Measurements from ENCODE around the gene MKRN2OS. TPM values are rescaled to one million over a fixed set of nuclear protein-coding genes. Genes with fewer than 3 reads are reported as not detected.

Gene MKRN2OS
- polyA plus RNA-seq, 1 donor (not counting 4 experiments of a cell fraction or from before 2014, with no cell fraction given): 4.0 TPM

DNA sequence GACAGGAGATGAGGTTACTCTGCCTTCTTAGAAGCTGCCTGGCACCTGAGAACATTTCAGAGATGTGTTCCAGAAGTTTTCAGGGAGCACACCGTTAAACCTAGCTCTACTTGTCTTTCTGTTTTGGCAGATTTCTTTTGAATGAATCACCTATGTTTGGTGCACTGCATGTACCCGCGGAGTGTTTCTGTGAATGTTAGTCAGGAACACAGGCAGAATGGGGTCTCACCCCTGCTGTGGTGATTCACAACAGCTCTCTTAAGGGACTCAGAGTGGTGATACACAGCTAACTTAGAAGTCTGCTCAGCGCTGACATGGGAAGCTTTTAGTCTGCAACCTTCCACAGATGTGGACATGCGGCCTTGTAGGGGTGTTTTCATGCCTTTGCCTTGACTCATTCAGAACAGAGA lies 37.0 kb downstream of the MKRN2OS start:
- H4K20me1 ChIP-seq (ENCODE audit: control insufficient read depth, extremely low read depth, insufficient read depth, low read length): peaks cover 2% of the 10 kb centered on the region
- no peak overlapping the region for H2AFZ ChIP-seq (ENCODE audit: control insufficient read depth, low read length)
- H3K27me3 ChIP-seq (ENCODE audit: control insufficient read depth, extremely low read depth, insufficient read depth, low read length): no peaks in the 10 kb centered on the region
- dilution Hi-C loops (cut with MboI; ENCODE audit: extremely low pct_ligation_motif_present, low sequenced_read_pairs): no loop called here
- no peaks in the 10 kb centered on the region for H3K79me2 ChIP-seq (ENCODE audit: control insufficient read depth, insufficient read depth, low read length)
- peaks cover 21% of the 10 kb centered on the region for H3K4me1 ChIP-seq (ENCODE audit: control insufficient read depth, extremely low read depth, insufficient read depth, low read length)
- peak overlapping the region; percentile 87 for H3K4me2 ChIP-seq (ENCODE audit: control insufficient read depth, extremely low read depth, insufficient read depth, low read depth, low read length)
- TF ChIP-seq, protein P1, sequence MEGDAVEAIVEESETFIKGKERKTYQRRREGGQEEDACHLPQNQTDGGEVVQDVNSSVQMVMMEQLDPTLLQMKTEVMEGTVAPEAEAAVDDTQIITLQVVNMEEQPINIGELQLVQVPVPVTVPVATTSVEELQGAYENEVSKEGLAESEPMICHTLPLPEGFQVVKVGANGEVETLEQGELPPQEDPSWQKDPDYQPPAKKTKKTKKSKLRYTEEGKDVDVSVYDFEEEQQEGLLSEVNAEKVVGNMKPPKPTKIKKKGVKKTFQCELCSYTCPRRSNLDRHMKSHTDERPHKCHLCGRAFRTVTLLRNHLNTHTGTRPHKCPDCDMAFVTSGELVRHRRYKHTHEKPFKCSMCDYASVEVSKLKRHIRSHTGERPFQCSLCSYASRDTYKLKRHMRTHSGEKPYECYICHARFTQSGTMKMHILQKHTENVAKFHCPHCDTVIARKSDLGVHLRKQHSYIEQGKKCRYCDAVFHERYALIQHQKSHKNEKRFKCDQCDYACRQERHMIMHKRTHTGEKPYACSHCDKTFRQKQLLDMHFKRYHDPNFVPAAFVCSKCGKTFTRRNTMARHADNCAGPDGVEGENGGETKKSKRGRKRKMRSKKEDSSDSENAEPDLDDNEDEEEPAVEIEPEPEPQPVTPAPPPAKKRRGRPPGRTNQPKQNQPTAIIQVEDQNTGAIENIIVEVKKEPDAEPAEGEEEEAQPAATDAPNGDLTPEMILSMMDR (optimal IDR thresholded peaks at IDR 0.05 in 1 of 3, IDR thresholded peaks at IDR 0.05 in 1 of 3, conservative IDR thresholded peaks at IDR 0.05 in 1 of 3; ENCODE audit: extremely low read depth in 1 of 3, insufficient read depth in 2 of 3, low read length in 3 of 3): no peak
- TF ChIP-seq EZH2 (IDR thresholded peaks at IDR 0.05; ENCODE audit: low read length): no peak
- peak overlapping the region; percentile 80 for H3K27ac ChIP-seq (ENCODE audit: control insufficient read depth, insufficient read depth, low read length)
- peak overlapping the region; percentile 47 for H3K9ac ChIP-seq (ENCODE audit: control insufficient read depth, extremely low read depth, insufficient read depth, low read length)
- H3K4me3 ChIP-seq (ENCODE audit: control insufficient read depth in 2 of 3, extremely low read depth in 1 of 3, insufficient read depth in 2 of 3, low read depth in 1 of 3, low read length in 3 of 3): peak overlapping the region in 2 of 3 experiments; percentile 30 to 44
- peaks cover 4 to 11% of the 10 kb centered on the region in 2 experiments for H3K36me3 ChIP-seq (ENCODE audit: control insufficient read depth in 2 of 2, extremely low read depth in 1 of 2, insufficient read depth in 2 of 2, low read length in 2 of 2)
- DNase-seq (ENCODE audit: low read depth, low spot score) (peak; percentile 75), FAIRE-seq (peak; percentile 88)
- no peaks in the 10 kb centered on the region for H3K9me3 ChIP-seq (ENCODE audit: control insufficient read depth, low read depth, low read length)
- H3K9me1 ChIP-seq (ENCODE audit: control insufficient read depth, extremely low read depth, insufficient read depth, low read length): peaks cover 6% of the 10 kb centered on the region

DNA sequence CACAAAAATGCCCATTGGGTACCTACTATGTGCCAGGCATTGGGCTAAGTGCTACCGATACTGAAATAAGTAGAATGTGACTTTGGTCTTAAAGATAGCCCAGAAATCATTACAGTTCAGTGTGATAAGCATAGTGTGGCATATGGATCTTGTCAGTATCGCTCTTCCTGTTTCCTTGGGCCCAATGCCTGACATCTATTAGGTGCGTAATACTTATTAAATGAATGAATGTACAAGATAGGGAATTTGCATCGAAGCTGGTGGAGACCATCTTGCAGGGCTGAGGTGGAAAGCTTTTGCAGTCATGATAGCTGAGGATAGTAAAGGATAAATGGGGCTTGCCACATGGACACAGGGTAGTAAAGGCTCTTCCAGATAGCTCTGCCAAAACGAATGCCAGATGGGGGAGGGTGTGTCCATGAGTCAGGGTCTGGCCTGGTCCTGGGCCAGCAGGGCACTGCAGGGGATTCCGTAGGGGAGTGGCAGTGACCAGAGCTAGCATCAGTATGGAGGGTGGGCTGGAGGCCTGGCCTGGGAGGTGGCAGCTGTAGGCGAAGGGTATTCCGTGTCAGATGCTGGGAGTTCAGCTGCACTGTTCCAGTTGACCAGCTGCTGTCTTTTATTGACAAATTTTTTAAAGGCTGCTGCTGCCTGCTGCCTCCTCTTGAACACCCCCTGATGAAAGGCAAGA lies 37.6 kb downstream of the MKRN2OS start:
- Histone ChIP-seq H3K9me3 (ENCODE audit: control insufficient read depth, low read depth, low read length) (no peaks in the 10 kb centered on the region), H4K20me1 (ENCODE audit: control insufficient read depth, extremely low read depth, insufficient read depth, low read length) (peaks cover 2% of the 10 kb centered on the region), H3K9ac (ENCODE audit: control insufficient read depth, extremely low read depth, insufficient read depth, low read length) (peak overlapping the region; percentile 47), H3K4me1 (ENCODE audit: control insufficient read depth, extremely low read depth, insufficient read depth, low read length) (peaks cover 21% of the 10 kb centered on the region), H3K36me3 (ENCODE audit: control insufficient read depth in 2 of 2, extremely low read depth in 1 of 2, insufficient read depth in 2 of 2, low read length in 2 of 2) (peaks cover 5 to 14% of the 10 kb centered on the region in 2 experiments), H3K9me1 (ENCODE audit: control insufficient read depth, extremely low read depth, insufficient read depth, low read length) (peaks cover 6% of the 10 kb centered on the region), H2AFZ (ENCODE audit: control insufficient read depth, low read length) (no peak overlapping the region), H3K4me2 (ENCODE audit: control insufficient read depth, extremely low read depth, insufficient read depth, low read depth, low read length) (peak overlapping the region; percentile 87), H3K27me3 (ENCODE audit: control insufficient read depth, extremely low read depth, insufficient read depth, low read length) (no peaks in the 10 kb centered on the region), H3K79me2 (ENCODE audit: control insufficient read depth, insufficient read depth, low read length) (no peaks in the 10 kb centered on the region), H3K4me3 (ENCODE audit: control insufficient read depth in 2 of 3, extremely low read depth in 1 of 3, insufficient read depth in 2 of 3, low read depth in 1 of 3, low read length in 3 of 3) (peak overlapping the region in 2 of 3 experiments; percentile 30 to 44), H3K27ac (ENCODE audit: control insufficient read depth, insufficient read depth, low read length) (peak overlapping the region; percentile 80)
- TF ChIP-seq, protein P1 (optimal IDR thresholded peaks at IDR 0.05 in 1 of 3, IDR thresholded peaks at IDR 0.05 in 1 of 3, conservative IDR thresholded peaks at IDR 0.05 in 1 of 3; ENCODE audit: extremely low read depth in 1 of 3, insufficient read depth in 2 of 3, low read length in 3 of 3): no peak
- TF ChIP-seq EZH2 (IDR thresholded peaks at IDR 0.05; ENCODE audit: low read length): no peak
- peak; percentile 15 for DNase-seq (ENCODE audit: low read depth, low spot score)
- dilution Hi-C loops (cut with MboI; ENCODE audit: extremely low pct_ligation_motif_present, low sequenced_read_pairs): no loop called here
- FAIRE-seq: no peak
